C4-2B (cell line): ENCODE data around the gene CXCL16.

Experiments
- ZFX ChIP-seq: fragments of 450-650 bp; IDR thresholded peaks from 2 replicates; pipeline ENCODE4 v1.6.1; 2017
- TF ChIP-seq, protein P1 (sequence below): fragments of 450-650 bp; conservative IDR thresholded peaks from 2 replicates; pipeline ENCODE4 v1.5.1; 2017; ENCODE audit warnings: mild to moderate bottlenecking

DNA sequence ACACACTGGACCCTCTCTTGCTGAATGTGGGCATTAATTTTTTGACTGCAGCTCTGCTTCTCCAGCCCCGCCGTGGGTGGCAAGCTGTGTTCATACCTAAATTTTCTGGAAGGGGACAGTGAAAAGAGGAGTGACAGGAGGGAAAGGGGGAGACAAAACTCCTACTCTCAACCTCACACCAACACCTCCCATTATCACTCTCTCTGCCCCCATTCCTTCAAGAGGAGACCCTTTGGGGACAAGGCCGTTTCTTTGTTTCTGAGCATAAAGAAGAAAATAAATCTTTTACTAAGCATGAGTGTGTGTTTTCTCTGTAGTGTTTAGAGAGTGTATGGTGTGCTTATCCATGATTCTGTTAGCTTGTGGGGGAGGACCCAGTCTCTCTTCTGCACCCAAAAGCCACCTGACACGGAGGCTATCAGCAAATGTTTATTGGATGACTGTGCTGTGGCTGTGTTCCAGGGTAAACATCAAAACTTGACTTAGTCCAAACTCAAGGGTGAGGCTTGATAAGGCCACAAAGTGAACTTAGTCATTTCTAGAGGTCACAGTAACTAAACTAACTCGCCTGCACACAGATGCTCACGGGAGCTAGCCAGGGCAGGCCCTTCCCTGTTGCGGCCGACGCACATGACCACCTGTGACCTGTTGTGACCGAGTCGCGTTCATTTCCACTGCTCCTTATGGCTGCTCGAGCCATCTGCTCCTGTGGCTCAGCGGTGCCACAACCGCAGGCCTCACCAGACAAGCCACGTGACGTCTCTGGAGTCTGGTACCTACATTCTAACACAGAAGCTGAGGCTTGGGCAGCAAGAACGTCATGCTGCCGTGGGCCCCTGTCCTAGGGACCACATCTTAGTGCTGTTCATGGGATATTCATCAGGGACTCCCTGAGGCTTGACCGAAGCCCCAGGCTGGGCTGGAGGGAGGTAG is 18.3 kb downstream of the CXCL16 start:
- TF ChIP-seq, protein P1, sequence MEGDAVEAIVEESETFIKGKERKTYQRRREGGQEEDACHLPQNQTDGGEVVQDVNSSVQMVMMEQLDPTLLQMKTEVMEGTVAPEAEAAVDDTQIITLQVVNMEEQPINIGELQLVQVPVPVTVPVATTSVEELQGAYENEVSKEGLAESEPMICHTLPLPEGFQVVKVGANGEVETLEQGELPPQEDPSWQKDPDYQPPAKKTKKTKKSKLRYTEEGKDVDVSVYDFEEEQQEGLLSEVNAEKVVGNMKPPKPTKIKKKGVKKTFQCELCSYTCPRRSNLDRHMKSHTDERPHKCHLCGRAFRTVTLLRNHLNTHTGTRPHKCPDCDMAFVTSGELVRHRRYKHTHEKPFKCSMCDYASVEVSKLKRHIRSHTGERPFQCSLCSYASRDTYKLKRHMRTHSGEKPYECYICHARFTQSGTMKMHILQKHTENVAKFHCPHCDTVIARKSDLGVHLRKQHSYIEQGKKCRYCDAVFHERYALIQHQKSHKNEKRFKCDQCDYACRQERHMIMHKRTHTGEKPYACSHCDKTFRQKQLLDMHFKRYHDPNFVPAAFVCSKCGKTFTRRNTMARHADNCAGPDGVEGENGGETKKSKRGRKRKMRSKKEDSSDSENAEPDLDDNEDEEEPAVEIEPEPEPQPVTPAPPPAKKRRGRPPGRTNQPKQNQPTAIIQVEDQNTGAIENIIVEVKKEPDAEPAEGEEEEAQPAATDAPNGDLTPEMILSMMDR = no peak
- TF ChIP-seq ZFX = peak; percentile 79; the same call in 1 of the 2 replicates
